GM15510 (cell line): ENCODE measurements around the gene DOCK2.

Source experiments
- POLR2A ChIP-seq: IDR thresholded peaks from 3 replicates; pipeline ENCODE4 v1.6.1; 2011; ENCODE audit warnings: borderline replicate concordance; ENCODE audit not compliant: insufficient read length; ENCODE audit errors: extremely low read depth

Gene DOCK2

DNA sequence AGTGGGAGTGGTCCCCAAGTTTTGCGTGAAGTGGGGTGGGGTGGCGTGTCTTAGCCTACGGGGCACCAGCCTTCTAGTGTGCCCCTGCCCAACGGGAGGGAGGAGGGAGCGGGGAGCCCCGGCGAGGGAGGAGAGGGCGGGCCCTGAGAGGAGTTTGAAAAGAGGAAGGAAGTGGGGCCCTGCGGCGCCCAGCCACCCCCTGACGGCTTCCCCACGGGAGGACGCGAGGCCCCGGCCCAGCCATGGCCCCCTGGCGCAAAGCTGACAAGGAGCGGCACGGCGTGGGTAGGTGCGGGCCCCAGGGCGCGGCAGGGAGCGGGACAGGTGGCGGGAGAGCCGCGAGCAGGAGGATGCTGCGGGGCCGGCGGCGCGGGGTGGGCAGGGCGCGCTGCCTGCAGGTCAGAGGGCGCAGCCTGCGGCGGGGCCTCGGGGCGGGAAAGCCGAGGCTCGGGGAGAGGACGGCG, at the start of gene DOCK2:
TSS of gene DOCK2 (plus strand) at position 191 of the 464 bp plus-strand sequence. CDS start at position 243, 52 bp downstream.
- peak; percentile 79 for TF ChIP-seq POLR2A

DNA sequence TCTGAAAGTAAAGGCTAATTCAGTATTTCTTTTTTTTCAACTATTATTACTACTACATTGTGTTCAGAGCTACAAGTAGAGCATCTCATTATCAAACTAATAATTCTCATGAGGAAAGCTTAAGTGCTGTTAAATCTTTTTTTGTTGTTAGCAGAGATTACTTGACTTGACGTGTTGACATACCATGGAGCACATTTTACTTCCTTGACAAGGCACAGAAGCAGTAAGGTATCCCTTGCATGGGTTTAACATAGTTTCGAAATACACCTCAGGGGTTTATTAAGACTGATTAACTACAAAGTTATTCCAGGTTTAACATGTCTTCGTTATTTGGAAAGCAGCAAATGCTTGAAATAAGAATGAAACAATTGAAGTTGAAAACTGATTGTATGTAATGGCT, 46.5 kb upstream of the DOCK2 start:
- no peak for TF ChIP-seq POLR2A

DNA sequence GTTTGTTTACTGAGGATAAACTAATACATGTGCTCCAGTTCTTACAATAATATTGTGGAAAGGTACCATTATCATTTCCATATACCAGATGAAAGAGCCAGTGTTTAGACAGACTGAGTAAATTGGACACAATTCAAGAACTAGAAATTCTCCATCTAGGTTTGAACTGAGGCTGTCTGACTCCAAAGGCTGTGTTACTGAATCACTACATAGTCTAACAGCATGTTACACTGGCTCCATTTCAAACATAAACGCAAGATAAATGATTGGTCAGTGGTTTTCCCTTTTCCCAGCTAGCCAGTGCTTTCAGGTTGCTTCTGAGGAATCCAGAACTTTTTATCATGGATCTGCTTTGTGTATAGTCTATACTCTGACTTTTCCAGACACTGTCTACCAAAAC, 45.4 kb upstream of the DOCK2 start:
- TF ChIP-seq POLR2A, result no peak

DNA sequence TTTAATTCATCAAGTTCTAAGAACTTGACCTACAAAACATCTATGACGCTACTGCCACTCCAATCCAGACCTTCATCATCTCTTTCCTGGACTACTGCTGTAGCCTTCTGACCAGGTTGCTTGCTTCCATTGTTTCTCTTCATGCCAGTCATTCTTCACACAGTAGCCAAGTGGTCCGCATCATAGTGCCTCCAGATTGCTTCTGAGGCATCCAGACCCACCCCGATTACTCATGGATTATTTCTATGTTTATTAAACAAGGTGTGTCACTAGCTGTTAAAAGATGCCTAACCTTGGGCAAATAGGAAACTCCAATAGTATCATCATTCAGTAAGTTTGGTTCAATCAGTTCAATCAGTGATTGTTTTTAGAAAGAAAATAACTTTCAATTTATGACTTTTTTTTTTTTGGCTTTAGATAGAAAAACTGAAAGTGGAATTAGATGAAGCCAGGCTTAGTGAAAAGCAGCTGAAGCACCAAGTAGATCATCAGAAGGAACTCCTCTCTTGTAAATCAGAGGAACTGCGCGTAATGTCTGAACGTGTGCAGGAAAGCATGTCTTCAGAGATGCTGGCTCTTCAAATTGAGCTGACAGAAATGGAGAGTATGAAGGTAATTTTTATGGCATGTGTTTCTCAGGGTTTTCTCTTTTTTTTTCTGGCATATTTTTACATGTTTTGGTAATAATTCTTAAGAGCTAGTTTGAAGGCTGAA, 44.0 kb upstream of the DOCK2 start:
- no peak for TF ChIP-seq POLR2A

DNA sequence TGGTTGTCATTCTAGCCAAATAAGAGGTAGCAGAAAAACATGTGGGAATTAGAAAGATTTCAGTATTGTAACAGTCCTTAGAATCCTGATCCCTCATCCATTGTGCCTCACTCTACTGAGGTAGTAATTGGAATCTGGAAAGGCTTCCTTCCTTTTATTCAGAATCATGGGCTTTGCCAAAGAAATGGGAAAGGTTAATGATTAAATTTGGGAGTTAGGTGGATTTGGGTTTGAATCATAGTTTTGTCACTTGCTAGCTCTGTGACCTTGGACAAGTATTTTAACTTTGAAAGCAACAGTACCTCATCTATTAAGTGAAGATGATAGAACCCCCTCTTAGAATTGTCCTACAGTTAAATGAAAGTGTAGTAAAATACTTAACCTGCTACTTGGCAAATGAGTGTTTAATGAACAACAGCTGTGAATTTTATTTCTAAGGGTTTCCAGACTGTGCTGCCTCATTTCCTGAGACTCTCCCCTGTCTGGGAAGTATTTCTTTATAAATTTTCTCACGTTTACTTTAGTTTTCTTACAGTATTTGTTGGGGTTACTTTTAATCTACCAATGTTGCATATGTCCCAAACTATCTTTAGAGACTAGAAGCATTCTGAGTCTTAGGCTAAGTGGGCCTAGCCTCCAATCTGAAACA, 41.8 kb upstream of the DOCK2 start:
- no peak for TF ChIP-seq POLR2A

DNA sequence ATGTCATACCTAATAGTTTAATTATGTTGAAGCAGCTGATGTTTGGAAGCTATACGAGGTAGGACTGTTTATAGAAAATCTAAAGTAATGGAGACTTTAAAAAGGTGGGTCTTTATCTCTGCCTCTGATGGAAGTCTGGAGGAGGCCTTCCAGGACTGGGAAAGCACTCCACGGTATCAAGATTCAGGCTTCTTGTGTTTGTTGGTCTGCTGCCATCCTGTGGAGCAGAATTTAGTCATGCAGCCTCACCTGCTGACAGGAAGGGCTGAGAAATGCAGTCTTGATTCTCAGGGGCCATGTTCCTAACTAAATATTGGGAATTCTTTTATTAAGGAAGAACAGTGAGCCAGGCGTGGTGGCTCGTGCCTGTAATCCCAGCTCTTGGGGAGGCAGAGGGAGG, 37.6 kb upstream of the DOCK2 start:
- TF ChIP-seq POLR2A, result no peak

DNA sequence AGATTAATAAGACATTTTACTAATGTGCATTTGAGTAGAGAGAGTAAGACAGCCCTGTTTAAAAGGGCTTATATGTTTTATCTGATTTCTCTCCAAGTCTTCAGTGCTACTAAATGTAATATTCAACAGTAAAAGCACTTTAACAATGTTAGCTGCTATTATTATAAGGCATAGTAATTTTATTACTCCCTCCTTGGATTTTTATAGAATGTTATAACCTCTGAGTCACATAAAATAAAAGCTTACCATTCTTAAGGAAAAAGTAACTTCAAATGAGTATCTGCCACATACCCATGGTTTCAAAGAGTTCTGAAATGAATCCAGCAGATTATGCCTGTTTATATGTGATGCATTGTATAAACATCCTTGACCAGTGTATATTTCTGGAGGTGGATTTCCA, 34.5 kb upstream of the DOCK2 start:
- no peak for TF ChIP-seq POLR2A

DNA sequence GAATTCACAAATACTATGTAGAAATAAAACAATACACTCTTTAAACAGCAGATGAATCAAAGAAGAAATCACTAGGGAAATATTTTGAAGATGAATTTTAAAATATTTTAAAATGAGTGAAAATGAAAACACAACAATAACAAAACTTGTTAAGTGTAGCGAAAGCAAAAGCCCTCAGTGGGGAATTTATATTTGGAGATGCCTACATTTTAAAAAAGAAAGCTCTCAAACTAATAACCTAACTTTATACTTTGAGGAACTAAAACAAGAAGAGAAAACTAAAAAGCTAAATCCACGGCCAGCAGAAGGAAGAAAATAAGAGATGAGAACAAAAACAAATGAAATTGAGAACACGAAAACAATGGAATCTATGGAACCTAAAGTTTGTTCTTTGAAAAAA, 30.8 kb upstream of the DOCK2 start:
- no peak for TF ChIP-seq POLR2A

DNA sequence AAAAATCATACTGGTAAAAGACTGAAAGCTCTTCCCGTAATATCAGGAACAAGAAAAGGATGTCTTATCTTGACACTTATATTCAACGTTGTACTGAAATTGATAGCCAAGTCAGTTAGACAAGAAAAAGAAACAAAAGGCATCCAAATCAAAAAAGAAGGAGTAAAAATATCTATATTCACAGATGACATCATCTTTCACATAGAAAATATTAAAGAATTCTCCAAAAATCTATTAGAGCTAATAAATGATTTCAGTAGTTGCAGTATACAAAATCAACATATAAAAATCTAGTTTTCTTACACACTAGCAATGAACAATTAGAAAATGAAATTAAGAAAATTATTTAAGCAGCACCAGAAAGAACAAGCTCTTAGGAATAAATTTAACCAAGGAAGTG, 29.2 kb upstream of the DOCK2 start:
- TF ChIP-seq POLR2A, result no peak

DNA sequence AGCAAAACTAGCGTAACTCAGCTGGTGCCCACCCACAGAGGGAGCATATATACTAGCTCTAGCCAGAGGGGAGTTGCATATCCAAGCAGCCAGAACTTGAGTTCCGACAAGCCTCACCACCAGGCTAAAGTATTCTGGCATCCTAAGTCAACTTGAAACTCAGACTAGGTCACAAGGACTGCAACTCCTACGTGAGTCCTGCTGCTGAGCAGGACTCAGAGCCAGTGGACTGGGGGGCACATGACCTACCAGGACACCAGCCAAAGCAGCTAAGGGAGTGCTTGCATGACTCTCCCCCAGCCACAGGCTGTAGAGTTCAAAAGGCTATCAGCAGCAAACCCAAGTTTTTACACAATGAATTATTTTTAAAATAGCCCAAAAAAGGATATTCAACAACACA, 27.4 kb upstream of the DOCK2 start:
- TF ChIP-seq POLR2A, result no peak

DNA sequence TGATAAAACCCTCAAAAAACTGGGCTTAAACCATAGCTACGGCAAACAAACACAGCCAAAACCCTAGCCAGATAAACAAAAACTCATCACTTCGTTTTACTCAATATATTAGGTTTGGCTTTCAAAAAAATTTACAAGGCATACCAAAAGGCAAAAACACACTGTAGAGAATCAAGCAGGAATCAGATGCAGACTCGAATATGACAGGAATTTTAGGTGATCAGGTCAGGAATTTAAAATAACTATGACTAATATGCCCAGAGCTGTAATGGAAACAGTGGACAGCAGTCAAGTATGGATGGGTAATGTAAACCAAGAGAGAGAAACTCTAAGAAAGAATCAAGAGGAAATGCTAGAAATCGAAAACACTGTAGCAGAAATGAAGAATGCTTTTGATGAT, 26.5 kb upstream of the DOCK2 start:
- no peak for TF ChIP-seq POLR2A

DNA sequence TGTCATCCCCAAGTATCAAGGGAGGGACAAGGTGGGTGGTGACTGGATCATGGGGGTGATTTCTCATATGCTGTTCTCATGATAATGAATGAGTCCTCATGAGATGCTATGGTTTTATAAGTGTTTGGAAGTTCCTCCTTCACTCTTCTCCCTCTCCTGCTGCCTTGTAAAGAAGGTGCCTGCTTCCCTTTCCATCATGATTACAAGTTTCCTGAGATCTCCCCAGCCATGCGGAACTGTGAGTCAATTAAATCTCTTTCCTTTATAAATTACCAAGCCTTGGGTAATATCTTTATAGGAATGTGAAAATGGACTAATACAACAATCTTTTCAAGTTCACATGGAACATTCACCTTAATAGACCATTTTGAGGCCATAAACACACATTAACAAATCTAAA, 21.5 kb upstream of the DOCK2 start:
- TF ChIP-seq POLR2A, result no peak

DNA sequence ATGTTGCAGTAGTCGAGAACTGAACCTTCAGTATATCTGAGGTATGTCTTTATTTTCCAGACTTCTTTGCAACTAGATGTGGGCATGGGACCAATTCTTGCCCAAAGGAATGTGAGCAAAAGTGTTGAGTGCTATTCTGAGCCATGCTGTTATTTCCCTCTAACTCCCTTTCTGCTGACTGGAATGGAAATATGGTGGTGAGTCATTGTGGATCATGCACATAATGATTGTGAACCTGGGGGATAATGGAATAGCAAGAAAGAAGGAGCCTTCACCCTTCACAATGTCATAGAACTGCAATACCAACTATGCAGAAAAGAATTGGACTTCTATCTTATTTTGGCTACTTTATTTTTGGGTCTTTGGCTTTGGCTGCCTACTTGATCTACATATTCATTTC, 10.3 kb upstream of the DOCK2 start:
- no peak for TF ChIP-seq POLR2A

DNA sequence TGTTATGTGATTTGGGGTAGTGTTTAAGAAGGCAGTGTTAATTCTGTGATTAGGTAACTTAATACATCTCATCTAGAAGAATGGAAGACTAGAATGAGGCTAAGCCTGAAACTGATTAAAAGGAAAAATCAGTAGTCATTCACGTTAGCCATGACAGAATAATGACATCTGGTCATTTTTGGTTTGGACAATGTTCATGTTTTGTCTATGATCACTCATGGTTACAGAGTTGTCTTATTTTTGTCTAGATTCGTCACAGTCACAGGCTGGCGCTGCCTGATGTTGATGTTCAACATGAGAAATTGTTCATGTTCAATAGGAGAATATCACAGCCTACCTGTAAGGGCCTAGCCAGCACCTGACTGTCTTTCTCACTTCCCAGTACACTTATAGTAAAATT, 9.5 kb upstream of the DOCK2 start:
- TF ChIP-seq POLR2A, result no peak

DNA sequence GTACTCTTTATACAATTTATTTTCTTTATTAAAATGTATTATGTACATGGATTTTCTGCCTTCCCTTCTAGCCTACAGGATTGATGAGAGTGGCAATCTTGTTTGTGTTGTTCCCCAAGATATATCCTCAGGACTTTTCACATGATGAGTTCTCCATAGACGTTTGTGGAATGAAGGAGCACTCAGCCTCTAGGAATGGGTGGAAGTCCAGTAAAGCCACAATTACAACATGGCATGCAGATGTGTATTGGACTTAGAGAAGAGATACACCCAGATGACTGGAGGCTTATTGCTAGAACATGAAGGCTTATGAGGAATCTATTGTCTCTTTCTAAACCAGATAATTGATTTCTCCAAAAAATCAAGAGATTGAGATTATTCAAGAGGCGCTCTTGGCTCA, 8.2 kb upstream of the DOCK2 start:
- no peak for TF ChIP-seq POLR2A

DNA sequence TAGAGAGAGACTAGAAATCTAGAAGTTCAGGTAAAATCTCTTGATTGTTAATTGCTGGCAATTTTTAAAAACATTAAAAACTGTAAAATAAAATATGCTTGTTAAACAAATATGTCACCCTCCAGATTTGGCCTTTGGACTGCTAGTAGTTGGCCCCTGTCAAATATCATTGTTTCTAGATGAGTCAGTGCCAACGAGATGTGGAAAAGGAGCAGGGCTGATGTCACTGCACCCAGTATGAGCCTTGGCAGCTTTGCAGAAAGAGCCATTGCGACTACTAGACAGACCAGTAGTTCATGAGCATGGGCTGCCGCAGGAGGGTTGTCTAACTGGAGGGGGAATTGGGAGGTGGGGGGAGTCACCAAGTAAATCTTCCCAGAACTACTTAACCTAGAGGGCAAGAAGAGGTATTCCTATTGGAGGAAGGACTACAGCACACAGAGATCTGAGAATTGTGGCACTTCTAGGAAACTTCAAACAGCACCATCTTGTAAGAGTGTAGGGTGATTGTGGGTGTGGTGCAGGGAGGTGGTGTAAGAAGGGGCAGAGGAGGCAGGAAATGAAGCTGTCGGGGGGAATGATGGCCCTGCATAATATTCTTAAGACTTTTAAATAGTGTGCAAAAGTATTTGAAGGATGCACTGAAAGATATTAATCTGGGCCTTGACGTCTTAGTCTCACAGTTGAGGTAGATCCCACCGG, 7.1 kb upstream of the DOCK2 start:
- TF ChIP-seq POLR2A, result no peak

DNA sequence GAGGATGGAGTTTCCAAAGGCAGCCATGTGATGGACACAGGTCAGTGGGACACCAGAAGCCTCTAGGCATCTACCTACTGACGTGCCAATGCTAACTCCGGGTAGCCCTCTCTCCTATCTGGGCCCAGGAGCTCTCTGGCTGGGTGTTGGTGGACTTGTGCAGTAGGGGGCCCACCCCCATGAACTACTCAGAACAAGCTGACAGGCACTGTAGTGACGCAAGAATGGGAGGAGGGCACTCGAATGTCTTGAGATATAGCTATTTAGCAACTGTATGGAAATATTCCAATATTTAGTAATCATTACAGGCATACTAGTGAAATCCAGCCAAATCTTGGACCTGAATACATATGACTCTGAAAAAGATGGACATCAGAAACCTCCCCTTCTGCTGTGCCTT, 5.7 kb upstream of the DOCK2 start:
- no peak for TF ChIP-seq POLR2A

DNA sequence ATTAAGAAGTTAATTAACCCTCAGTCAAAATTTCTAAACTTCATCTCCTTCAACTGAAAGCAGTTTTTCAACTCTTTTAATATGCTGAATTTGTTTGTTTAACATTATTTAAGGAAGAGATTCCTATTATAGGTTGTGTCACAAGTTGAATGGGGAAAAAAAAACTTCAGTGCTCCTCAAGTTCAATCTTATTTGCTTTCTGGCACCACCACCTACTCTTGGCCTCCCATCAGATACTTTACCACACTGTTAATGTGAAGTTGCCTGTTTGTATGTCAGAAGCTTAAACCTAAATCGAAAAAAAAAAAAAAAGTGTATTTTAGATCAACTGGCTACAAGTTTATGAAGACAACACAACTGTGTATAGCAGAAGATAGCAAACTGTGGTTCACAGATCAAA, 4.1 kb upstream of the DOCK2 start:
- TF ChIP-seq POLR2A, result no peak
